T-helper 17 cell (primary cell): ENCODE measurements around the gene LRRC38. TPM values are rescaled to one million over a fixed set of nuclear protein-coding genes. Genes with fewer than 3 reads are reported as not detected.
"Not testable (repeated sequence)": the region's sequence is repeated elsewhere in the genome, so short reads cannot be mapped to it uniquely, and the experiment has no call there.

ENCODE experiments used
- ATAC-seq: fragments of 150-1000 bp; cut with Tn5 transposase; 2 replicates; pipeline ENCODE4 v1.10.0; 2021; ENCODE audit warnings: mild to moderate bottlenecking, moderate library complexity
- DNase-seq, 3 donors: peaks; one replicate each; pipeline versions ENCODE4 v3.0.0 to v3.0.0-alpha.2; 2020 to 2021
- H3K9me3 ChIP-seq: one replicate; pipeline ENCODE4 v1.7.0; 2013; ENCODE audit warnings: low read length, mild to moderate bottlenecking; ENCODE audit not compliant: control insufficient read depth, poor library complexity, severe bottlenecking
- H3K27ac Mint-ChIP-seq: one replicate; pipeline ENCODE4 v1.8.0; 2022; ENCODE audit warnings: mild to moderate bottlenecking, moderate library complexity, mixed read lengths
- H3K27me3 Mint-ChIP-seq: one replicate; pipeline ENCODE4 v1.8.0; 2022; ENCODE audit warnings: mixed read lengths
- H3K36me3 Mint-ChIP-seq: one replicate; pipeline ENCODE4 v1.8.0; 2022; ENCODE audit warnings: low read depth, mixed read lengths
- H3K4me1 Mint-ChIP-seq: one replicate; pipeline ENCODE4 v1.8.0; 2022; ENCODE audit warnings: mild to moderate bottlenecking, mixed read lengths
- H3K4me3 Mint-ChIP-seq: one replicate; pipeline ENCODE4 v1.8.0; 2022; ENCODE audit warnings: mild to moderate bottlenecking, moderate library complexity, mixed read lengths
- total RNA-seq, 4 donors: library from RNA in 2 of 4; stranded (reverse) in 2 of 4; gene quantifications; one replicate each; pipeline ENCODE4 v1.2.3 and lab custom pipeline; 2022 to 2026

The LRRC38 gene
- total RNA-seq, 2 donors from 2014 or later, result not detected

- not testable (repeated sequence) for DNase-seq, H3K27ac Mint-ChIP-seq, H3K36me3 Mint-ChIP-seq, H3K9me3 ChIP-seq, H3K4me1 Mint-ChIP-seq, H3K4me3 Mint-ChIP-seq, ATAC-seq
- H3K27me3 Mint-ChIP-seq, result peaks cover 23% of the 10 kb centered on the region
Observed at GRCh38 chr1:13433694-13434358, 80.0 kb downstream of the LRRC38 start.

- Mint-ChIP-seq H3K4me1 (no peaks in the 10 kb centered on the region), H3K4me3 (no peak overlapping the region)
Observed at GRCh38 chr1:13432251-13432650, 81.6 kb downstream of the LRRC38 start.

GRCh38 chr1:13430495-13430894 lies 83.3 kb downstream of the LRRC38 start:
- H3K27me3 Mint-ChIP-seq, result peaks cover 15% of the 10 kb centered on the region
- DNase-seq (no peak), ATAC-seq (no peak)
- H3K4me1 Mint-ChIP-seq, result no peaks in the 10 kb centered on the region
- H3K9me3 ChIP-seq, result no peaks in the 10 kb centered on the region
- H3K27ac Mint-ChIP-seq, result no peak overlapping the region
- no peak overlapping the region for H3K4me3 Mint-ChIP-seq
- H3K36me3 Mint-ChIP-seq, result no peaks in the 10 kb centered on the region

More at GRCh38 chr1:13432251-13432650, 81.6 kb downstream of the LRRC38 start:
- Mint-ChIP-seq H3K27me3 (peaks cover 26% of the 10 kb centered on the region), H3K36me3 (no peaks in the 10 kb centered on the region), H3K27ac (no peak overlapping the region)
- ATAC-seq (no peak), DNase-seq (no peak)
- H3K9me3 ChIP-seq, result no peaks in the 10 kb centered on the region

Other genes starting within 250 kb of the LRRC38 start
- not detected for gene PRAMEF8, start 228.9 kb downstream of the LRRC38 start, total RNA-seq
- not detected for gene PRAMEF33, start 210.5 kb downstream of the LRRC38 start, total RNA-seq
- not detected for gene PRAMEF15, start 198.4 kb downstream of the LRRC38 start, total RNA-seq
- gene PRAMEF14, start 166.9 kb downstream of the LRRC38 start, total RNA-seq, result not detected
- gene PRAMEF19, start 142.1 kb downstream of the LRRC38 start, total RNA-seq, result not detected
- not detected for gene PRAMEF17, start 124.4 kb downstream of the LRRC38 start, total RNA-seq
- gene PRAMEF20, start 103.6 kb downstream of the LRRC38 start, total RNA-seq, result not detected
- gene PDPN, start 69.8 kb upstream of the LRRC38 start, total RNA-seq, result not detected
- 100 to 1,000 TPM; 173 to 181 TPM for gene PRDM2, start 186.2 kb upstream of the LRRC38 start, total RNA-seq